CD4-positive, alpha-beta T cell treated with Interleukin-4 for 1 hour (primary cell): Measurements from ENCODE around the gene EXOC2.
"Not testable (repeated sequence)": the region's sequence is repeated elsewhere in the genome, so short reads cannot be mapped to it uniquely, and the experiment has no call there.

Experiments
- DNase-seq, 2 donors: peaks; one replicate each; pipeline ENCODE4 v3.0.0-alpha.2; 2020 to 2022

Gene EXOC2

DNA sequence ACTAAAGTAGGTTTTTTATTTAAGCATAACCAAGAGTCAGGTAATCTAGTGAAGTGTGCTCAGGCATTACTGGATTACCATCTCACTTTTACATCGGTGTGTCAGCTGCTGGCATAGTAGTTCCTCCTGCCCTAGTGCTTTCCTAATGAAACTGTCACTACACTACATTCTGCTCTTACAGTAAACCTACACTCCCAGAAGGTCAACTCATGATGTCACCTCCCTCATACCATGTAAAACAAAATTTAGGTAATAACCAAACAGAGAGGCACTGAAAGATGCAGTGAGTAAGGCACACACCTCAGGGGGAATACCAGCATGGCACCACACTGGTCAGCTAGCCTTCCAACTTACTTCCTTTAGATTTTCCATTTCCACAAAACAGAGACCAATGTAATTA, 59.3 kb downstream of the EXOC2 start:
- no peak for DNase-seq

DNA sequence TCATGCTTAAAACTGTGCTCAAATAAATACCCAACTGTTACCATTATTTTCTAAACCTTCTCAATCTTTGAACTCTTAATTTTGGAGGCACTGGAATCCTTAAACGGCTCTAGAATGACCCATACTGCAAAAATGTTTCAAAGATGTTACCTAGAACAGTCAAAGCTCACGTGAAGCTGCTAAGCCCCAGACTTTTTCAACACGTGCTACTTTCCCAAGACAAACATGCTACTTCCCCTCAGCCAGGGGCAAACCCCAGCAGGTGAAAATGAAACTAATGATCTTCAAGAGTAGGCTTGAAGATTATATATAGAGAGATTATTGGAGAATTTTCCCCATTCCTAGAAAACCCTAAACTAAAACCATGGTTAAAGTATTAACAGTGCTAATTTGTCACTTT, 64.2 kb downstream of the EXOC2 start:
- no peak for DNase-seq

- DNase-seq, result no peak
These were observed 66.7 kb downstream of the EXOC2 start for GRCh38 chr6:626236-626635.

DNA sequence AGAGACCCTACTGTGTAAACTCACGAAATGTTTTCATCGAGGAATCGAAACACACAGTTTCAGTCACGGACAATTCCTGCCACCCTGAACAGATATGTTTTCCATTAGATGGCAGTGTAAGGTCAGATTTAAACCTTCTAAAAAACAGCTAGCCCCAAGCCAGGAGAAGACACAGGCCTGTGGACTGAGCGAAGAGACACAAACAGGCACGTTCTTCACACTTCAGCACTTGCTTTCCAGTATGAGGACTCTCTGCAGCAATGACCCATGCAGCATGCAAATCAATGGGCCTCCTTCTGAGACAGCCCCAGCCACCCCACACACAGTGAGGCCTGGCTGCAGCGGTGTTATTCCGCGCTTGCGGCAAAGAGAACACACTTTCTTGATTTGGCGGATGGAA, 68.0 kb downstream of the EXOC2 start:
- DNase-seq, result no peak

- no peak for DNase-seq
These were observed 70.5 kb downstream of the EXOC2 start for GRCh38 chr6:622462-622861.

- no peak for DNase-seq
These were observed 71.0 kb downstream of the EXOC2 start for GRCh38 chr6:621931-622330.

GRCh38 chr6:620950-621349, 72.0 kb downstream of the EXOC2 start:
- no peak for DNase-seq

DNA sequence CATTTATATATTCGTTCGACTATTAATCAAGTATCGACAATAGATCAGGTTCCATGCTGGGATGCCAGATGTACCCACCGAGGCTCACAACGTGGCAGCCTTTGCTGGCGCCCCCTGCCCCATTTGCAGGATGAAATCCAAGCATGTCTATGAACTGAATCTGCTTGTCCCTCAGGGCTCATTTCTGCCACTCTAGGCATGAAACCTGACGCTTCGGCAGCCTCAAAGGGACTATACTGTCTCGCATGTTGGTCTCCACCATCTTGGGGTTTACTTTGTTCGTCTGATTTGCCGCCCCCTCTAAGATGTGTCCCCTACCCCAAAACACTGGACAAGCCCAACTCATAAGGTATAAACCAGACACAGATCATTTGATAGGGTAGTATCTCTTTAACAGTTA, 72.8 kb downstream of the EXOC2 start:
- DNase-seq, result no peak

DNA sequence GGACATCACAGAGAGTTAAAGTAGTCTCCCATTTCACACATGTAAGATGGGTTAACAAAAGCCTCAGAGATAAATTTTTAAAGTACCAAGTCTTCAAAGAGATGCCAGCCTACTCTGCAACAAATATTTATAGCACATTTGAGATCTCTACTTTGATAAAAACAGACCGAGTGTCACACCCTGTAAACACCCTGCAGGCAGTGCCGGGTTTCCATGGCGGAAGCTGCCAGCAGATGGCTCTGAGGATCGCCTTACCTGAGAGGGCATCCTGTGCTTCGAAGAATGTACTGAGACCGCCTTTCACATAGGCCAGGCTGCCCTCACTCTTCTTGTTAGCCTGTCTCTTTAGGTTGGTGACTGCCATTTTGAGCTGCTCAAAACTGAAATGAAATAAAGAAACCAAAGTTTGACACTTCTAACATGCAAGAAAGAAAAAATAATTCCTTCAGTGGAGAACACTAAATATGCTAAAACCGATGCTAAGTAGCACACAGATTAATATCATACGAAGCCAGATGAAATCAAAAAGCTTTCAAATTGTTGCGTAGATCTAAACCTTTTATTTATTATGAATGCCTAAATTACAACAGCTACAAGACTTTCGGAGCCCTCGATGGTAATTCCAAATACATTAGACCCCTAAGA, 75.4 kb downstream of the EXOC2 start:
- peak in 1 of 2 donors; percentile 20 for DNase-seq

DNA sequence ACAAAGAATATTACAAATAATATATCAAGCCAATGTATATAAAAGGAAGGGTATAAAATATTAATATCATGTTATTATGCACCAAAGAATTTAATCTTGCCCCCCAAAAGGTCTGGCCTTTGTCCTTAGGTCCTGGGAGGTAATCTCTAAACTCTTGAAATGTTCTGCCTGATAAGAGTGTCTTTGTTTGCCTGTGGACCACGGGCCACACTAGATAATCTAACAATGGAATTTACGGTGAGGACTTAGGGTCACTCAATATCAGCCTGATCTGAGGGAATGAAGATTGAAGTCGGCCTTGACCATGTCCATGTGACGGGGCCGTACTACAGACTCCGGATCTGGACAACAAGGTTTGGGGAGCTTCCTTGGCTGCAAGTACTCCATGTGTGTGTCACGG, 79.0 kb downstream of the EXOC2 start:
- no peak for DNase-seq

- DNase-seq, result no peak
These were observed 81.0 kb downstream of the EXOC2 start for GRCh38 chr6:611928-612327.

DNA sequence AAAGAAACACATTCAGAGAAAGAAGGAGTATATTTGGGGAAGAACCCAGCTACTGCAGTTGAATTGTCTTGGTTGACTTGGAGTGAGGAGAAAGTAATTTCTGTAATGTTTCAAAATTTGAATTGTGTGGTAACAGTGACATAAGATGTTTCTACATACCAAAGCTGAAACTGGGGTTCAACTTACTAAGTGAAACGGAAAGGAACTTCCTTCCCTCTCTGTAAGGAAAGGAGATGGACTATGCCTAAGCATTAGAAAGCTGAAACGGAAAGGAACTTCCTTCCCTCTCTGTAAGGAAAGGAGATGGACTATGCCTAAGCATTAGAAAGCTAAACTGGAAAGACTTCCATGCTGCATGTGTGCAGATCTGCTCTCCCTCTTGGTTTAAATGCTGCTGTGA, 82.1 kb downstream of the EXOC2 start:
- no peak for DNase-seq

DNA sequence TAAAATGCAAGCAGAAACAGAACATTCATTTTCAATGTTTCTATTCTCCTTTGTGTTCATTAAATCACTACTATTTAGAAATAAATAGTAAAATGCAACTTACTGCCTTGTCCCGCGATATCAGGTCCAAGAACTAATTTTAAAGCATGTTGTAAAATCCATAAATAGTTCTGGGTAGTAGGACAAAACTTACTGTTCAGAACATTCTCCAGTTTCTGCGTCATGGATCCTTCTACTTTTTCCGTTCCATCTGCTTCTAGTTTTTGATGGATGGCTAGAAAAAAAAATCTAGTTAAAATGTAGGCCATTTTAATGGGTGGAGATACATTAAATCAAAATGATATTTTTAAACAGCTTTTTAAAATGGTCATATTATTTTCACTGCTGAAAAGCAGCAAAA, 83.0 kb downstream of the EXOC2 start:
- DNase-seq, result no peak

DNA sequence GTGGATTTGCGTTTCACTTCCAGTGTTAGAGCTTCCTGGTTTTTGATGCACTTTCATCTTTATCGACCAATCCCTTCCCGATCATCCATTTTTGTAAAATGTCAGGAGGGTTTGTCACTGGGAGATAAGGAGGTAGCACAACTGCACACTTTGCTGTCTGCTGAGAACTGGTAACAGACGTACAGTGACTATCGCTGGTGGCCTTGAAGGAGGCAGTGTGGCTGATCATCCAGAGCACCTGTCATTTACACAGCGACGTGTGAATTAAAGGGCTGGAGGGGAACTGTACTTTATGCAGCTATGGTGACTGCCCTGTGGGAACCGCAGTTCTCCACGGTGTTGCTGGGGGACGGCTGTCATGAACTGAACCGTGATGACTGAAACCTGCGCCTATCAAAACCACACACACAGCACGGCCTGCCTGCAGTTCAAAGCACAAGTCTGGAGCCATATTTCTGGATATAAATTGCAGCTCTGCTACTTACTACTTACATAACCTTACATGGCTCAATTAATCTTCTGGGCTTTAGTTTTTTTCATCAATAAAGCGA, 86.0 kb downstream of the EXOC2 start:
- no peak for DNase-seq

GRCh38 chr6:605895-606294, 87.0 kb downstream of the EXOC2 start:
- not testable (repeated sequence) for DNase-seq

DNA sequence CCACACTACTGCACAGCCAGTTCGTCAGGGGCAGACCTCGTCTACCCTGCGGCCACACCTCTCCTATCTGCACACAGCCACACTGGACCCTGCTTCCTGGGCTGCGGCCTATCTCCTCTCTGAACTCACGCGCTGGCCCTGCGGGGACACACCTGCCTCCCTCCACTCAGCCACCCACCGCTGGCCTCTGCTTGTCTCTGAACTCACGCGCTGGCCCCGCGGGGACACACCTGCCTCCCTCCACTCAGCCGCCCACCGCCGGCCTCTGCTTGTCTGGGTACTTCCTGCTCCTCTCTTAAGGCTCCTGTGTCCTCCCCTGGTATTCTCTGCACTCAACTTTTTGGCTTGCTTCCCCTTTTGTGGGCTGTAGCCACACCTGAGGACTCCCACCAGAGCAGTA, 88.4 kb downstream of the EXOC2 start:
- no peak for DNase-seq

DNA sequence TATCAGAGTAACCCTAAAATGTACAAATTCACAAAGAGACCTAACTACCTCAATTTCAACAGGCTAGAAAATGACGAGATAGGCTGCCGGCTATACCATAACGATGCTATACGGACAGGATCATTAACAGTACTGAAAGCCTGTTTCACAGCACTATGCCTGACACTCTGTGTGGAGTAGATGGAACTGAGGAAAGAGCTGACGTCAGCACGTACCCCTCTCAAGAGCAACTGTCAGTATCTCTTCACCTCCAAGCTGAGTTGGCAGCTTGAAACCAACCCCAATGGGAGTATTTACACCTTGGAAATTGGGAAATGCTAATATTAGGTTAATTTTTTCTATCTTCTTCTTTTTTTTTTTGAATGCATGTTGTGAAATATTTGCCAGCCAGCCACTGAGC, 89.7 kb downstream of the EXOC2 start:
- no peak for DNase-seq

DNA sequence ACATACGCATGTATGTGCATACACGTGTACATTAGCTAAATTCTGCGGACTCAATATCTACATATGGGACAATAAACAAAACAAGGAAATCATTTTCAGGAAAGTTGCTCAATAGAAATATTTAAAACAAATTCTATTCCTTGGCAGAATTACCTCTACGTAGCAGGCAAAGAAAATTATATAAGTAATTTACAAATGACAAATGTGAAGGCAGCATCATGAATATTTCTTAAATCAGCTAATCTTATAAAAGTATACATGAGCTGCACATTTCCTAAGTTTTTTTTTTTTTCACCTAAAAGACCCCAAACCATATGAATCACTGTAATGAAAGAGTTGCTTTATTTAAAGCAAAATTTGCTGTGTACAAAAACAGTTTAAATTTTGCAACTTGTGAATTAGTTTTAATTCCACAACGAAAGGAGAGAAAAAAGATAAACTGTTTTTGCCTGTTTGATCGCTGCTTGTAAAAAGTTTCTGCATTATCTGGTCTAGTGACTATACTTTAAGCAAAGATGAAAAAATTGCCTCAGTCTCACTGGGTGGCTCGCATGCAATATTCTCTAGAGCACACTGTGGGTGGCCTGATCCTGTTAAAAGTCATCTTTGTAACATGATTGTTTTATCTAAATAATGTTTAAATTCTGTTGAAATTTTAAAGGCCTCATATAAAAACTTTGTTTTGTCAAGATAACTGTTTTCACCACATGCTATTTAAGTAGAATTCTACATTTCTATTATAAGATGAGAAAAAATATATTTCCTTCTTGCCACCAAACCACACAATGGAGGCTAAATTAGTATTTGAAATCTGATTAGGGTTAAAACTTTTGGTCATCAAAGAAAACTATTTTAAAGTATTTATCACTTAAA, 93.1 kb downstream of the EXOC2 start:
- no peak for DNase-seq

- no peak for DNase-seq
These were observed 99.1 kb downstream of the EXOC2 start for GRCh38 chr6:593907-594212.

GRCh38 chr6:593139-593906, 99.6 kb downstream of the EXOC2 start:
- DNase-seq, result peak; percentile 53 to 72

GRCh38 chr6:589090-589489, 103.8 kb downstream of the EXOC2 start:
- DNase-seq, result no peak

DNA sequence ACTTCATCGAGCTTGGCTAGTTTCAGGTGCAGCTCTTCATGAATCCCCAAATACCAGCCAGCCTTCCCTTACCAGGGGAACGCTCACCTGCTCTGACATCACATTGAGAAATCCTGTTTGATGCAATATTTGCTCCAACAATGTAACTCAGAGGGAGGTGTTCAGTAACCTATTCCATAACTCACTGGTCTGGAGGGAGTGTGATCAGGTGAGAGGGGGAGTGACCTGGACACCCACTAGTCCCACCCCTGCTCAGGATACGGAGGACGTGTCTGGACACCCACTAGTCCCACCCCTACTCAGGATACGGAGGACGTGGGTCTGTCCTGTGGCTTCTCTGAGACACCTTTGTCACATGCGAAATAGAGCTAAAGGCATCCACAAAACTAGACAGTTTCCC, 106.4 kb downstream of the EXOC2 start:
- DNase-seq, result no peak

GRCh38 chr6:583635-584034, 109.3 kb downstream of the EXOC2 start:
- no peak for DNase-seq

DNA sequence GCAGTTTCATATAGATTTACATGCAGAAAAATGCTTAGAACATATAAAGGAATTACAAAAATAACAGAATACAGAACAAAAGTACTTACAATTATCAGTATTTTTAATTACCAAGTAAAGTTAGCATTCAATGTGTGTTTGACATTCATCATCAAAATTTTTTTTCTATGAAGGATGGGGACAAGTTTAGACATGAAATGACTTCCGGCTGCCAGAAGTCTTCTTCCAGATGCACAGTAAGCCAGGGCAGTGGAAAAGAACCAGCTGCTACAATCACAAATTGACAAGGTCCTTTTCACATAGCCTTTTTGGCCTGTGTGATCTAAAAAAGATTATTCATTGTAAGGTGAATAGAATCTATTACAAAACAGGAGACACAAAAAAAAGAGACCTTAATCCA, 109.8 kb downstream of the EXOC2 start:
- no peak for DNase-seq
